GM21717 (cell line): ENCODE results near the gene CETP.
"Not testable (repeated sequence)": the region's sequence is repeated elsewhere in the genome, so short reads cannot be mapped to it uniquely, and the experiment has no call there.

ENCODE experiments used
- ATAC-seq: cut with Tn5 transposase; IDR thresholded peaks from one replicate; pipeline ENCODE4 v1.9.1; 2021; ENCODE audit warnings: mild to moderate bottlenecking, moderate library complexity; ENCODE audit not compliant: unreplicated experiment

Gene CETP

DNA sequence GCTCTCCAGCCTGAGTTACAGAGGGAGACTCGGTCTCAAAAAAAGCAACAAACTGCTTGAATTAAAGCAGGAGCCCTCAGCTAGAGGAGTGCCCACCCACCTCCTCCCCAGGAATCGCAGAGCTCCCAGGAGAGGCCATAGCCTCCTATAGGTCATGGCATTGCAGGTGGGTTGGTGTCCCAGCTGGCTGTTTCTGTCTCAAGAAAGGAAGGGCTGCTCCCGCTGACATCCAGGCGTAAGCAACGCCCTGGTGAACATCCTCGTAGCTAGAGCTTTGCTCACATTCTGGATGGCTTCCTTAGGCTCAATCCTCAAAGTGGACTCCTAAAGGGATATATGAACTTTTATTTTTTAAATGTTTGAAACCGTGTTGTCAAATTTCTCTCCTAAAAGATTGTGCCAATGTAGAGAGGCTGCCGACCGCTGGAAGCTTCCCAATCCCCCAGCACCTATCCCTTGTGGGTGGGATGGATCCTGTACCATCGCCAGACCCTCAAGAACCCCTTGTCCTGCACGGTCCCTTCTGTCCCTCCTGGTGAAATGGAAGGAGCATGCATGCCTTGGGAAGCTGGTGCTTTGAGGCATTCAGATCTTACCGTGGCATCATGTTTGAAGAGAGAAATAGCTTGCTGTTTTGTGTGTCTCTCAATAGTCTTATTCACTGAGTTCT, 33.5 kb downstream of the CETP start:
- no peak for ATAC-seq

DNA sequence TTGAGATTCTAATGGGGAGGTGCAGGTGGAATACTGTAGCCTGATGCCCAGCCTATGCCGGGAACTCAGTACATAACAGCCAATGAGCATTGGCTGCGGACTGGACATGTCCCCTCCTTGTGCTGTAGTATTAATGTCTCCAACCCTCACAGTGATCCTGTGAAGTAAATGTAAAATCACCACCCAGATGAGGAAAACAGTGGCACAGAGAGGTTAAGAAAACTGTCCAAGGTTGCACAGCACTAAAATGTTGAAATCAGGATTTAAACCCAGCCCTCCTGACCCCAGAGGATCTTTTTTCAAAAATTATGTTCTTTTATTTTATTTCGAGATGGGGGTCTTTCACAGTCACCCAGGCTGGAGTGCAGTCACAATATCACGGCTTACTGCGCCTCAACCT, 35.5 kb downstream of the CETP start:
- no peak for ATAC-seq

DNA sequence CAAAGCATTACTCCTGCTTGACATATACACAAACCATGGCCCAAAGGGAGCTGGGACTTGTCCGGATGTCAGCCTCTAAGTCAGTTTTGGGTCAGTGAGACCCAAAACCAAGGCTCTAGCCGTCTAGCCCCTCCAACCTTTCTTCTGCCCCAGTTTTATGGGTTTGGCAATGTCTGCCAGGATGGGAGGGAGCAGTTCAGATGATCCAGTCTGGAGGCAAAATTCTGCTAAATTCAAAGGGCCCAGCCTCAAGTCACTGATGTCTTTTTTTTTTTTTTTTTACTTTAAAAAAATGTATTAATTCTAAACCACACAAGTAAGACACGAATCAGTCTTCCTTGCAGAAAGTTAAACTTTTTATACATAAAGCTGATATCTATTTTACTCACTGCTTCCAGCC, 36.2 kb downstream of the CETP start:
- ATAC-seq: no peak

DNA sequence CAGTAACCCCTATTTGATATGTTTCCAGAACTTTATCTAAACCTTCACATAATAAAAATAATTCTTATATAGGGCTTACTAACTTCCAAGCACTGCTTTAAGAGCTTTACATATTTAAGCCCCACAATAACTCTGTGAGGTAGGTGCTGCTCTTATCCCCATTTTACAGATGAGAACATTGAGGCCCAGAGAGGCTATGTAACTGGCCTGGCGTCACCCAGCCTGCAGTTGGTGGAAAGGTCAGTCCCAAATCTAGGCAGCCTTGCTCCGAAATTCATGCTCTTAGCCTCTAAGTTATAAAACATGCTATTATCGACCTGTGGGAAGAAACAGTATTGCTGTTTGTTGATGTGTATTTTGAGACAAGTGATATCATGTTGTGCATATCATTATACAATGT, 36.6 kb downstream of the CETP start:
- ATAC-seq: no peak

DNA sequence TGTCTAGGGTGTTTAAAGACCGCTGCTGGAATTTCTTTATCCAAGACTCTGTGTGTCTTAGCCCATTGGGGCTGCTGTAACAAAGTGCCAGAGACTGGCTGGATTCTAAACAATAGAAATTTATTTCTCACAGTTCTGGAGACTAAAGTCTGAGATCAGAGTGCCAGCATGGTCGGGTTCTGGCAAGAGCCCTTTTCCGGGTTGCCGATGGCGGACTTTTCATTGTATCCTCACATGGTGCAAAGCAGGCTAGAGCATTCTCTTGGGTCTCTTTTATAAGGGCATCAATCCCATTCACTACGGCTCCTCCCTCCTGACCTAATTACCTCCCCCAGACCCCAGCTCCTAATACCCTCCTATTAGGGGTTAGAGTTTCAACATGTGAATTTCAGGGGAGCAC, 37.1 kb downstream of the CETP start:
- ATAC-seq: no peak

DNA sequence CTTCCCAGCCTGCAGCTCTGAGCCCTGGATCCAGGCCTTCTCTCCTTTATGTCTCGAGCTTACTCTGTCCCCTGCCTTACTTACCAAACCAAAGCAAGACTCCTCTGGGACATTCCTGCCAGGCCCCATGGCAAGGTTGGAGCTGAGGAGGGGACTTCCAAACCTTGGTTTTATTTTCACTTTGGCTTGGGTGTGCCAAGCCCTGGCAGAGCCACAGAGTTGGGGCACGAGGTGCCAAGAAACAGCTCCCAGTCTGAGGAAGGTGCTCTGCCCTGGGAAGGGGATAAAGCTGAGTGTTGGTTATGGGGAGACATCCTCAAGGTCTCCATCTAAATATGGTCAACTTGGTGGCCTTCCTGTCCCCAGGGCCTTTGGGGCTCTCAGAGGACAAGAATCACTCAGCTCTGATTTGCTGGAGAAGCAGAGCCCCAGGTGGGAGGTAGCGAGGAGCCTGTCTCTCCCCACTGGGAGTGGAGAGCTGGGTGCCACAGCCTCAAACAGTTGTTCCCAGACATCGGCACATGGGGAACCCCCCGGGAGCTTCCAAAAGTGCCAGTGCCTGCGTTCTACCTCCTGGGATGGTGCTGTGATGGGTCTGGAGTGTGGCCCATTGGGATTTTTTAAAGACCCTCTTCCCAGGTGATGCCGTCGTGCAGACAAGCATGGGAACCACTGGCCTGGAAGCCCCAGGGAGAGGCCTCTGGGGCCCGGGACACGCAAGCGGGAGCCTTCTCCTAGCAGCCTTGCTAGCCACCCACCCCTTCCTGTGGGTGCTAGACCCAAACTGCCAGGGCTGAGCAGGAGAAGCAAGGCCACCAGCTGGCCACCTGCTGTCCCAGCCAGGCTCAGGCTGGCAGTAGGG, 37.9 kb downstream of the CETP start:
- ATAC-seq: no peak

DNA sequence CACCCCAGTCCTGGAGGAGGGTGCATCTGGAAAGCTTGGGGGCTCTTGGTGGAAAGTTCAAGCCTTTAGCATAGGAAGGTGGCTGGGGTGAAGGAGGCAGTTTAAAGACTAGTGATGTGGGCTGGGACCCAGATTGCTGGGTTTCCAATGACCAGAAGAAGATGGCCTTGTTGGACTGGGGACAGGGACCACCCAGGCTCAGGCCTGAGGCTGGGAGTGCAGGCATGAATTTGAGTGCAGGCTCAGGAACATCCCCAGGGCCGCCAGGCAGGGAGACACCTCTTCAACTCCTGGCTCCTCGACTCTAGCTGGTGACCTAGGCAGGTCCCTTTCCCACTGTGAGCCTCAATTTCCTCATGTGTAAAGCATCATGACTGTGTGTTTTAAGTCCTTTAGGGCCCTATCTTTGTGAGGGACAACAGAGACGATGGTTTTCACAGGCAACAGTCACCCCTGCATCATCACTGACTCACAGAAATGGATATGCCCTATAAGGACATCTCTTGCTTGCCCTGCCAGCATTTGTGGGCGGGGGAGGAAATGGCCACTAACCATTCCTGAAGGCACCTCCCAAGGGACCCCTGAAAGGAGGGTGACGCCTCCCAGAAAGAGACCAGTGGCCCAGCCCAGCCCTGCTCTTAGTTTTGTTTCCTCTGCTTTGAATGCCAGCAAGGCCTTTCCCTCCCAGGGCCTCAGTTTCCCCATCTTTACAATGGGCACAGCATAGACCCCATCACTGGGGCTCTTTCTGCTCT, 38.7 kb downstream of the CETP start:
- ATAC-seq: no peak

DNA sequence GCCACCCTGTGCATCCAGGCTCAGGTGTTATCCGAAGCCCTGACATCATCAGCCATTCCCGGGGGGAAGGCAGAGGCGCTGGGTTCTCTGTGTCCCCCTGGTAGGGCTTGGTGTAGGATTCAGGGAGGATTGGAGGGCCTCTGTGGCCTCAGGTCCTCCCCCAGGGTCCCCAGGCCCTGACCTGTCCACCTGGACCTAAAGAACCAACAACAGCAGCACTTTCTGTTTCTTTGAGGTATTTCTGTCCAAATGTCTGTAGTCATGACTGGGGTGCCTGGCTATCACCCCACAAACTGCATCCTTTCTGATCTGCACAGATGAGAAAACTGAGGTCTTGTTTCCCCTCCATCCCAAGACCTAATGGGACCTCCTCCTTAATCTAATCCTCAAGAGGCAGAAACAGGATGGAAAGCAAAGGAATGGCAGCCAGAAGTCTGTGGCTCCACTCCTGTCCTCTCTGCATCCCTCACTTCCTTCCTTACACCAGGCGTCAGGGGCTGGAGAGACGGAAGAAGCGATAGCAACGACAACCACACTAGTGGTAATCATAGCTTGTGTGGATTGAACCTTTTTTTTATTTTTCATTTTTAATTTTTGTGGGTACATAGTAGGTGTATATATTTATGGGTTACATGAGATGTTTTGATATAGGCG, 39.4 kb downstream of the CETP start:
- no peak for ATAC-seq

DNA sequence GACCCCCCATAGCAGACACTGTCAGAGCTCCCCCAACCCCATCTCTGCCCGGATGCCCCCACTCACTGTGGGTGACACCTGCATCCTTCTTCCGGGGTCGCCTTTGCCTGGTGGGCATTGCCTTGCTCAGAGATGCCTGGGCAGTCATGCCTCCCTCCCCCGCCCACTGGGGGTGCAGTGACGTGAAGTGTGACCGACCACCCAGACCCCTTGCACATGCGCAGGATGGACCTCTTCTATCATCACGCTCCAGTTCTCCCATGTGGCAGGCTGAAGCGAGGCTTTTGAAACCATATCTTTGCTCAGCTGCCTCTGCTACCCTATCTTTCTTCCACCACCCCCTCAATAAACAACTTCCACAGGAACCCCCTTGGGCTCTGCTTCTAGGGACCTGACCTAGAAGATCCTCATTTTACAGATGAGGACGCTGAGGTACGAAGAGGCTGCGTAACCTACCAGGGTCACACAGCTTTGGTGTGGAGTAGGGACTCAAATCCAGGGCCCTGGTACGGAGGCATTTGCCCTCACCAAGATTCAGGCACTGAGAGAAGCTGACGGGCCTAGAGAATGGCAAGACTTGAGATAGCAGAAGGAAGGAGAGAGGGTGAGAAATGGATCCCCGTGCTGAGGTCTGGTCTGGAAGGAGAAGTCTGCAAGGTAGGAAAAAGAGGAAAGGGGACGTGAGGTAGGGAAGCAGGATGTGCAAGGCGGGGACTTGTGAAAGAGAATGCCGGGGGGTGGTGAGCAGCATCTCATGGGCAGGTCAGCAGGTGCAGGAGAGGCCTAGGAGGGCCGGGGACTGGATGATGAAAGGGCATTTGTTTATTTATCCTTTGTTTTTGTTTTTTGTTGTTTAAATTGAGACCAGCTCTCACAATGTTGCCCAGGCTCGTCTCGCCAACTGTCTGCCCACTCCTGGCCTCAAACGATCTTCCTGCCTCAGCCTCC, 42.0 kb downstream of the CETP start:
- ATAC-seq: no peak

DNA sequence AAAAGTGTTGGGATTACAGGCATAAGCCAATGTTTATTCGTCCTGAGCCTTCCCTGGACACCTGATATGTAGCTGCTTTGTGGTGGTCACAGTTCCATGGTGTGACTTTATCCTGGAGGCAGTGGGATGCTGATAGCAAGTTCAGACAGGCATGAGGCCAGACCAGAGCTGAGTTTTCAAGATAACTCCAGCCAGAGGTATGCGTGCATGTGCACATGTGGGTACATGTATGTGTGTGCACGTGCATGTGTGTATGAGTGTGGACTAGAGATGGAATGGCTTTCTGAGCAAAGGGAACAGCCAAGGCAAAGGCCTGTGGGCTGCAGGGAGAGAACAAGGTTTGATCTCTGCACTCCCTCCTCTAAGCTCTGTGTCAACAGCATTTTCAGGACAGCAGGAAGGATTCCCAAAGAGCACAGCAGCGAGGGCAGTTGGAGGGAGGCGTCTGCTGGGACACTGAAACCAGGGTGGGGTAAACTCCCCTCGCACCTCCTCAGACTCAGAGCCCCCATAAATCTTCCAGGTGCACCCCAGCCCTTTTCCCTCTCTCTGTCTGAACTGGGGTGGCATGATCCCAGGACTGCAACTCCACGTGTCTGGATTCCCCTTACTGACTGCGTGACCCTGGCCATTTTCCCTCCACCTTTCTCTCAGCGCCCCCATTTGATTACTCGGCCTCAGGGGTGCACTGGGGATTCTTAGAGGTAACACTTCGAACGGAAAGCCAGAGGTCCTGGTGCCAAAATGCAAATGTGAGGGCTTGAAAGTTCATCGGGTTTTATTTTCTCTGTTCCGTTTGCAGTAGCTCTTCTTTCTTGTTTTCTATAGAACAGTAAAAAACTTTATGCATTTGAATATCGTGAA, 42.9 kb downstream of the CETP start:
- ATAC-seq: no peak

DNA sequence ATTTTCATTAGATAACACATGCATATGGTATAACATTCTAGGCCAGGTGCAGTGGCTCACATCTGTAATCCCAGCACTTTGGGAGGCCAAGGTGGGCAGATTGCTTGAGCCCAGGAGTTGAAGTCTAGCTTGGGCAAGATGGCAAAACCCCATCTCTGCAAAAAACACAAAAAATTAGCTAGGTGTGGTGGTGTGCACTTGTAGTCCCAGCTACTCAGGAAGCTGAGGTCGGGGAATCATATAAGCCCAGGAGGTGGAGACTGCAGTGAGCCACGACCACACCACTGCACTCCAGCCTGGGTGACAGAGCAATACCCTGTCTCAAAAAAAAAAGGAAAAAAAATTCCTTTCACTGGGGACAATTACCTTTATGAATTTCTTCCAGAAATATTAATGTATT, 43.8 kb downstream of the CETP start:
- not testable (repeated sequence) for ATAC-seq

DNA sequence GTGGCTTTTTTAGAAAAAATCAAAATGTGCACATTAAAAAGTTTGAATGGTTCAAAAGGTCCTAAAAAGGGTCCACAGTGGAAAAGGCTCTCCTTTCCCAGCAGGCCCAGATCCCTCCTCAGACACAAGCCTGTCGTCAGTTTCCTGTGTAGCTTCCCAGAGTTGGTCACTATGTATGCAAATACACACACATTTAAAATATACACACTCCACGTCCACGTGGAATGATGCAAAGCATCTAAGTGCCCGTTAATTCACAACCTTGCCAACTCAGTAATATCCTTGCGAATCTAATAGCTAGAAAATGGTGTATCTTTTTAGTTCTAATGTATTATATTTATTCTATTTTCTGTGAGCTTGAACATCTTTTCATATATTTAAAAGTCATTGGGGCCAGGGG, 45.3 kb downstream of the CETP start:
- no peak for ATAC-seq

DNA sequence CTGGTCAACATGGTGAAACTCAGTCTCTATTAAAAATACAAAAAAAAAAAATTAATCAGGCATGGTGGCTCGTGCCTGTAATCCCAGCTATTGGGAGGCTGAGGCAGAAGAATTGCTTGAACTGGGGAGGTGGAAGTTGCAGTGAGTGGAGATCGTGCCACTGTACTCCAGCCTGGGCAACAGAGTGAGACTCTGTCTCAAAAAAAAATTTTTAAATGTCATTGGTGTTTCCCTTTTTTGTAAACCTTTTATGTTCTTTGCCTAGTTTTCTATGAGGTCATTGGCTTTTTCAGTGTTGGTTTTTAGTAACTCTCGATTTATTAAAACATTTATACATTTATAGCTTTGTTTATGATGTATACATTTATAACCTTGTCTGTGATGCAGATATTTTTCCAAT, 45.8 kb downstream of the CETP start:
- ATAC-seq: no peak

DNA sequence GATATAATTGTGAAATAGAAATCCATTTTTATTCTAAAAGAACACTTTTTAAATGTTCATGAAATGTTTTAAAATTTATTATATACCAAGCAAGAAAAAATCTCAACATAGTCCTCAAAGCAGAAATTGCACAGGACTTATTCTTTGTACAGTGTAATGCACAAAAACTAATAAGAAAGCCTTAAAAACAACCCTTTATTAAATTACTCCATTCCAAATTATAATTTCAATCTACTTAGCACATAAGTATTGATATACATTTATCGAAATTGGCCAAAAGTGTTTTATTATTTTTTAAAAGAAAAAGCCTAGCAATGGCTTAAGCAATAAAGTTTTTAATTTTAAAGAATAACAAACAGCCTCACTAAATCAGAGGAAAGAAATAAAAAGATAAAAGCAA, 46.7 kb downstream of the CETP start:
- ATAC-seq: no peak

DNA sequence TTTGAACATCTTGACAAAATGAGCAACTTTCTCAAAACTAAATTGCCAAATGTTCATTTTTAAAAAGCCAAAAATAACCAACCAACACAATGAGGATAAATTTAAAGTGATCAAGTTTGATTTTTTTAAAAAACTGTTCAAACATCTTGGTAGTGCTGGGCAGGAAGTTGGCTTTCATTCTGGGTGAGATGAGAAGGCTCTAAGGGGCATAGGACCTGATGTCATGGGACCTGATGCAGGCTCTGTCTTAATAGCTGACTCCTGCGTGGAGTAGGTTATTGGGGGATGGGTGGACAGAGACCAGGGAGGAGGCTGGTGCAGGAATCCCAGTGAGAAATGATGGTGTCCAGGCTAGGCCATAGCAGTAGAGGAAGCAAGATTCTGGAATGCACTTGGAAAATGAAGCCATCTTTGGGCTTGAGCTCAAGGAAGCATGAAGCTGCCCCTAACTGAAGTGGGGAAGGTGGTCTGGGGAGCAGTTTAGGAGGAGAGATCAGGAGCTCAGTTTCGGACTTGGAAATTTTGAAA, 48.0 kb downstream of the CETP start:
- ATAC-seq: no peak

DNA sequence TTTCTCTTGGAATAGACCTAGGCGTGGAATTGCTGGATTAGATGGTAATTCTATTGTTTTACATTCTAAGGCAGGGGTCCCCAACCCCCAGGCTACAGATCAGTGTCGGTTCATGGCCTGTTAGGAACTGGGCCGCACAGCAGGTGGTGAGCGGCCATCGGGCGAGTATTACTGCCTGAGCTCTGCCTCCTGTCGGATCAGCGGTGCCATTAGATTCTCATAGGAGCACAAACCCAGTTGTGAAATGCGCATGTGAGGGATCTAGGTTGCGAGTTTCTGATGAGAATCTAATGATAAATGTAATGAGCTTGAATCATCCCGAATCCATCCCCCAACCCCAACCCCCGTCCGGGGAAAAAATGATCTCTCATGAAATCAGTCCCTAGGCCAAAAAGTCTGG, 50.6 kb downstream of the CETP start:
- no peak for ATAC-seq

DNA sequence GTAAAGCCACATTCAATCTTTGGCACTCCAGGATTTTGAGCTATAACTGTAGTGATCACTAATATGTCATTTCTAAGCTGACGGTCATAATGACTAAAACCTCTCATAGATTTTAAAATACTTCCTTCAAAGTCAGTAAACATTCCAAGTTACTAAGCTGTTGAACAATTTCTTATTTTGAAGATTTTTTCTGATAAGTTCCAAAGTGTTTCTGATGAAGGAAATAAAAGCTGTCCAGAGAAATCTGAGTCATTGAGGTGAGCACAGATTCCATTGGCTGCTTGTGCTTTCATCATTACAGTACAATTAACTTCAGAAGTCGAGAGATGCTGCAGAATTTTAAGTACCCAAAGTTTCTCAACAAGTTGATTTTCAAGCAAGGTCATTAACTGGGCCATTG, 51.5 kb downstream of the CETP start:
- ATAC-seq: no peak

DNA sequence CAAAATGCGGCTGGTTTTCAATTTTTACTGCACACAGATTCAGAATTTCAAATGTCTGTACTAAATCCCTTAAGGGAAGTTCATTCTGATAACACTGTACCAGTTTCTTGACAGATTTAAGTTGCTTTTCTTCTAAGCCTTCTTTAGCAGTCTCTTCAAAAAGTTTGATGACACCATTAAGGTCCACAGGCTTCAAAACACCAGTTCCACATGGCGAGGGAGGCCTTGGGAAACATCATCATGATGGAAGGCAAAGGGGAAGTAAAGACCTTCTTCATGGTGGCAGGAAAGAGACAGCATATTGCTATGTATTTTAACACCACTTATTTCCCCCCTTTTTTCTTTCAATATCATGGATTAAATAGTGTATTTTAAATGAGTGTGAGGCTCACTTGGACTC, 52.2 kb downstream of the CETP start:
- ATAC-seq: no peak

DNA sequence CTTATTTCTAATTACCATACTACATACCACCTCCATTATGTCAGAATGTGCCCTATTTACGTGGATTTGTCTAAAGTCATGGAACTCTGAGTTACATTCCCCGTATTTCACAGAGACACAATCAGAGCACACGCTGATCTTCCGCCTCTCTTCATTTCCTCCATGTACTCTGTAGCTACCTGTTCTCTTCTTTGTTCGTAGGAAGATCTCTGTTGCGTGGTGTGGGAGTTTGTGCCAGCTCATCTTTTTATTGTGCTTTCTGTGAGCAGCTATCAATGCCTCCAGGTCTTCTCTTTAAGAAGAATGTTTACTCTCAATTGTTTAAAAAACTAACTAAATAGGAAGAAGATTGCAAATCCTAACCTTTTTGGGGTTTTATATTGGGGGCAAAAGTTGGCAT, 54.6 kb downstream of the CETP start:
- no peak for ATAC-seq
